ENCODE measurements around the gene IFT172.
"Not testable (repeated sequence)": the region's sequence is repeated elsewhere in the genome, so short reads cannot be mapped to it uniquely, and the experiment has no call there.

IFT172 gene

GRCh38 chr2:27448381-27448780 lies 41.2 kb downstream of the IFT172 start:
- H3K27me3 Mint-ChIP-seq, result no peaks in the 10 kb centered on the region
- no peak overlapping the region for H3K4me3 Mint-ChIP-seq
- no peaks in the 10 kb centered on the region for H3K9me3 Mint-ChIP-seq
- ATAC-seq (no peak), DNase-seq (no peak)
- peaks cover 8% of the 10 kb centered on the region for H3K4me1 Mint-ChIP-seq
- H3K27ac Mint-ChIP-seq, result peak overlapping the region; percentile 44 to 50

- no peak overlapping the region for H3K27ac Mint-ChIP-seq
- no peaks in the 10 kb centered on the region for H3K9me3 Mint-ChIP-seq
- peak in 1 of 2 donors; percentile 37 for DNase-seq
- H3K4me3 Mint-ChIP-seq, result no peak overlapping the region
- ATAC-seq, result peak; percentile 61
- peaks cover 8% of the 10 kb centered on the region for H3K4me1 Mint-ChIP-seq
- H3K27me3 Mint-ChIP-seq, result no peaks in the 10 kb centered on the region
Measured at GRCh38 chr2:27446057-27446456, 43.5 kb downstream of the IFT172 start.

GRCh38 chr2:27445615-27446014 lies 43.9 kb downstream of the IFT172 start:
- peaks cover 8% of the 10 kb centered on the region for H3K4me1 Mint-ChIP-seq
- DNase-seq (no peak), ATAC-seq (no peak)
- H3K4me3 Mint-ChIP-seq, result no peak overlapping the region
- H3K27me3 Mint-ChIP-seq, result no peaks in the 10 kb centered on the region
- H3K27ac Mint-ChIP-seq, result no peak overlapping the region
- H3K9me3 Mint-ChIP-seq, result no peaks in the 10 kb centered on the region

GRCh38 chr2:27445155-27445554 lies 44.4 kb downstream of the IFT172 start:
- no peak for ATAC-seq
- H3K4me3 Mint-ChIP-seq, result no peak overlapping the region
- DNase-seq, result no peak
- peaks cover 8% of the 10 kb centered on the region for H3K4me1 Mint-ChIP-seq
- no peaks in the 10 kb centered on the region for H3K27me3 Mint-ChIP-seq
- H3K9me3 Mint-ChIP-seq, result no peaks in the 10 kb centered on the region
- no peak overlapping the region for H3K27ac Mint-ChIP-seq

GRCh38 chr2:27442920-27443282 lies 46.6 kb downstream of the IFT172 start:
- H3K9me3 Mint-ChIP-seq, result no peaks in the 10 kb centered on the region
- no peaks in the 10 kb centered on the region for H3K27me3 Mint-ChIP-seq
- no peak for DNase-seq
- H3K27ac Mint-ChIP-seq, result peak overlapping the region in 1 of 2 donors; percentile 28
- peak; percentile 8 for ATAC-seq
- peaks cover 8% of the 10 kb centered on the region for H3K4me1 Mint-ChIP-seq
- H3K4me3 Mint-ChIP-seq, result no peak overlapping the region

GRCh38 chr2:27441958-27442919 lies 47.3 kb downstream of the IFT172 start, which contains the start of gene KRTCAP3:
Gene KRTCAP3 (plus strand): TSS chr2:27442381. CDS start chr2:27442413, 32 bp downstream.
- DNase-seq (no peak), ATAC-seq (peak; percentile 55)
- no peaks in the 10 kb centered on the region for H3K27me3 Mint-ChIP-seq
- H3K4me1 Mint-ChIP-seq, result peaks cover 8% of the 10 kb centered on the region
- peak within 1 kb of the TSS; percentile 28 to 61 for H3K27ac Mint-ChIP-seq
- H3K4me3 Mint-ChIP-seq, result no peak within 1 kb of the TSS
- H3K9me3 Mint-ChIP-seq, result no peaks in the 10 kb centered on the region

GRCh38 chr2:27441226-27441926 lies 48.2 kb downstream of the IFT172 start:
- H3K4me3 Mint-ChIP-seq, result no peak overlapping the region
- no peaks in the 10 kb centered on the region for H3K27me3 Mint-ChIP-seq
- H3K4me1 Mint-ChIP-seq, result peaks cover 8% of the 10 kb centered on the region
- ATAC-seq (no peak), DNase-seq (no peak)
- H3K27ac Mint-ChIP-seq, result peak overlapping the region in 1 of 2 donors; percentile 61
- no peaks in the 10 kb centered on the region for H3K9me3 Mint-ChIP-seq

- no peak for DNase-seq
- no peaks in the 10 kb centered on the region for H3K9me3 Mint-ChIP-seq
Measured at GRCh38 chr2:27435628-27436027, 53.9 kb downstream of the IFT172 start.

GRCh38 chr2:27431395-27431794 lies 58.1 kb downstream of the IFT172 start:
- peak overlapping the region; percentile 51 to 99 for H3K4me3 Mint-ChIP-seq
- no peaks in the 10 kb centered on the region for H3K27me3 Mint-ChIP-seq
- H3K4me1 Mint-ChIP-seq, result peaks cover 34% of the 10 kb centered on the region
- peak in 1 of 2 donors; percentile 36 for DNase-seq
- no peaks in the 10 kb centered on the region for H3K9me3 Mint-ChIP-seq
- peak overlapping the region; percentile 50 to 85 for H3K27ac Mint-ChIP-seq
- no peak for ATAC-seq

More at GRCh38 chr2:27435628-27436027, 53.9 kb downstream of the IFT172 start:
- H3K4me1 Mint-ChIP-seq, result peaks cover 11% of the 10 kb centered on the region
- no peaks in the 10 kb centered on the region for H3K27me3 Mint-ChIP-seq
- no peak for ATAC-seq
- peak overlapping the region; percentile 34 to 61 for H3K27ac Mint-ChIP-seq
- no peak overlapping the region for H3K4me3 Mint-ChIP-seq

- peaks cover 34% of the 10 kb centered on the region for H3K4me1 Mint-ChIP-seq
- peak; percentile 87 for ATAC-seq
- peak; percentile 82 to 83 for DNase-seq
- H3K9me3 Mint-ChIP-seq, result no peaks in the 10 kb centered on the region
- peak overlapping the region; percentile 97 to 99 for H3K4me3 Mint-ChIP-seq
- H3K27me3 Mint-ChIP-seq, result no peaks in the 10 kb centered on the region
- H3K27ac Mint-ChIP-seq, result peak overlapping the region; percentile 98 to 99
Measured at GRCh38 chr2:27428978-27429541, 60.5 kb downstream of the IFT172 start.

- Mint-ChIP-seq H3K9me3 (no peaks in the 10 kb centered on the region), H3K4me3 (peak within 1 kb of the TSS; percentile 97 to 99), H3K27me3 (no peaks in the 10 kb centered on the region), H3K4me1 (peaks cover 34% of the 10 kb centered on the region), H3K27ac (peak within 1 kb of the TSS; percentile 98 to 99)
- peak; percentile 93 for ATAC-seq
- DNase-seq, result peak; percentile 91 to 92
Measured at GRCh38 chr2:27428213-27428977, 61.1 kb downstream of the IFT172 start, which contains the start of gene NRBP1. Gene NRBP1 (plus strand): TSS chr2:27428631. CDS start chr2:27433274, 4,643 bp downstream.

- H3K27me3 Mint-ChIP-seq, result no peaks in the 10 kb centered on the region
- H3K27ac Mint-ChIP-seq, result no peak overlapping the region
- peak overlapping the region; percentile 97 for H3K4me3 Mint-ChIP-seq
- ATAC-seq (no peak), DNase-seq (no peak)
- peaks cover 34% of the 10 kb centered on the region for H3K4me1 Mint-ChIP-seq
- no peaks in the 10 kb centered on the region for H3K9me3 Mint-ChIP-seq
Measured at GRCh38 chr2:27427863-27428212, 61.7 kb downstream of the IFT172 start.

GRCh38 chr2:27425039-27425438 lies 64.5 kb downstream of the IFT172 start:
- not testable (repeated sequence) for H3K27me3 Mint-ChIP-seq, H3K4me3 Mint-ChIP-seq, ATAC-seq, H3K27ac Mint-ChIP-seq, H3K9me3 Mint-ChIP-seq, DNase-seq
- peaks cover 17% of the 10 kb centered on the region for H3K4me1 Mint-ChIP-seq

GRCh38 chr2:27422958-27423357 lies 66.6 kb downstream of the IFT172 start:
- H3K27me3 Mint-ChIP-seq, result no peaks in the 10 kb centered on the region
- DNase-seq (no peak), ATAC-seq (no peak)
- no peaks in the 10 kb centered on the region for H3K9me3 Mint-ChIP-seq
- H3K27ac Mint-ChIP-seq, result no peak overlapping the region
- peaks cover 6% of the 10 kb centered on the region for H3K4me1 Mint-ChIP-seq
- no peak overlapping the region for H3K4me3 Mint-ChIP-seq

- ATAC-seq, result no peak
- Mint-ChIP-seq H3K27me3 (no peaks in the 10 kb centered on the region), H3K4me1 (no peaks in the 10 kb centered on the region), H3K9me3 (no peaks in the 10 kb centered on the region), H3K27ac (no peak overlapping the region), H3K4me3 (no peak overlapping the region)
- DNase-seq, result no peak
Measured at GRCh38 chr2:27421660-27422250, 67.8 kb downstream of the IFT172 start.
